Subcutaneous abdominal adipose tissue (tissue), 5 donors: Measurements from ENCODE around the gene TAOK2.
A peak's percentile ranks its signal among the peaks of the same experiment; 100 is the strongest.

Experiments
- H3K27ac ChIP-seq: one replicate; pipeline ENCODE4 v1.7.0; 2013; ENCODE audit warnings: low read depth, mild to moderate bottlenecking, inconsistent platforms, low read length, moderate library complexity
- H3K27me3 ChIP-seq, 5 donors: one replicate each; pipeline ENCODE4 v1.7.0; 2013; ENCODE audit warnings: low read length in 5 of 5, inconsistent platforms in 1 of 5; ENCODE audit not compliant: control insufficient read depth in 5 of 5, insufficient read depth in 4 of 5
- H3K36me3 ChIP-seq, 5 donors: one replicate each; pipeline ENCODE4 v1.7.0; 2013; ENCODE audit warnings: low read length in 5 of 5; ENCODE audit not compliant: control insufficient read depth in 5 of 5, insufficient read depth in 5 of 5
- H3K4me1 ChIP-seq, 5 donors: one replicate each; pipeline ENCODE4 v1.7.0; 2013; ENCODE audit warnings: low read length in 5 of 5, mild to moderate bottlenecking in 3 of 5, moderate library complexity in 1 of 5; ENCODE audit not compliant: control insufficient read depth in 5 of 5, insufficient read depth in 5 of 5
- H3K4me3 ChIP-seq, 5 donors: one replicate each; pipeline ENCODE4 v1.7.0; 2013; ENCODE audit warnings: low read length in 5 of 5, low read depth in 1 of 5
- H3K9ac ChIP-seq, 5 donors: one replicate each; pipeline ENCODE4 v1.7.0; 2013; ENCODE audit warnings: low read length in 5 of 5, mild to moderate bottlenecking in 4 of 5, moderate library complexity in 3 of 5
- H3K9me3 ChIP-seq, 5 donors: one replicate each; pipeline ENCODE4 v1.7.0; 2013; ENCODE audit warnings: low read length in 5 of 5; ENCODE audit not compliant: control insufficient read depth in 5 of 5
- donor health status: healthy.
- donor health status: healthy.
- donor health status: healthy.
- donor health status: healthy.
- donor health status: healthy.

TAOK2 gene

DNA sequence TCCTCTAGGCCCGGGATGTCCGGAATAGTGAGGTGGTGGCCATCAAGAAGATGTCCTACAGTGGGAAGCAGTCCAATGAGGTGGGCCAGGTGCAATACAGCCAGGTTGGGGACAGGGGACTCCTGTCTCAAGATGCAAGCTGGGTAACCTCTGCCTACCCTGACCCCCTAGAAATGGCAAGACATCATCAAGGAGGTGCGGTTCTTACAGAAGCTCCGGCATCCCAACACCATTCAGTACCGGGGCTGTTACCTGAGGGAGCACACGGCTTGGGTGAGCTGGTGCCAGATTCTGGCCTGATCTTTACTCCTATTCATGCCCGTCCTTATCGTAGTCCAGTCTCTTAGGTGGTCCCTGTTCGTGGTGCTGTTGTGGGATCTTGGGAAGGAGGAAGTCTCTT lies 4.4 kb downstream of the TAOK2 start:
- peak overlapping the region in 1 of 5 donors; percentile 86 for H3K9ac ChIP-seq
- peak overlapping the region in 4 of 5 donors; percentile 7 to 98 (median 88) for H3K4me3 ChIP-seq
- H3K27ac ChIP-seq = peak overlapping the region; percentile 71

DNA sequence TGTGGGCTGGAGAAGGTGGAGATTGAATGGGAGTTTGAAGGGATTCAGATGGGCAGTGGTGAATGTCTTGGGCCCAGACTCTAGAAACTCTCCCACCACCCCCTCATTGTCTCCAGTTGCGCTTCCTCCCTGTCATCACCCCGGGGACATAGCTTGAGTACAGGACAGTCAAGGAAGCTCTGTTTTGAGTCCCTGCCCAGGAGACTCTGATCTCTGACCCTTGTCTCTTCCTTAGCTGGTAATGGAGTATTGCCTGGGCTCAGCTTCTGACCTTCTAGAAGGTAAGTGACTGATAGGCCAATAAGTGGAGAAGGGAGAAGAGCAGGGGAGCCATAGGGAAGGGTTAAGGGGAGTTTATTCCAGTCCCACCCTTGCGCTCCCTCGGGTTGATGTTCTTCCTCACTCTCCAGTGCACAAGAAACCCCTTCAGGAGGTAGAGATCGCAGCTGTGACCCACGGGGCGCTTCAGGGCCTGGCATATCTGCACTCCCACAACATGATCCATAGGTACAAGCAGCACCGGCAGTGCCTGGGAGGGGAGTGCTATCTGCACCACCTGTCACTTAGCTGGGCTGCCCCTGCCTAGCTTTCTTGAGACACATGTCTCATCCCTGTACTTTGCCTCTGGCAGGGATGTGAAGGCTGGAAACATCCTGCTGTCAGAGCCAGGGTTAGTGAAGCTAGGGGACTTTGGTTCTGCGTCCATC lies 5.0 kb downstream of the TAOK2 start:
- Histone ChIP-seq H3K9me3 (no peaks in the 10 kb centered on the region), H3K4me1 (peaks cover 17 to 85% (median 35%) of the 10 kb centered on the region in 5 donors), H3K4me3 (peak overlapping the region in 4 of 5 donors; percentile 7 to 98 (median 88)), H3K27ac (peak overlapping the region; percentile 71), H3K36me3 (peaks cover 15 to 64% (median 59%) of the 10 kb centered on the region in 5 donors), H3K9ac (peak overlapping the region in 3 of 5 donors; percentile 10 to 86 (median 14)), H3K27me3 (no peaks in the 10 kb centered on the region)

More for the DNA sequence above, 4.4 kb downstream of the TAOK2 start:
- peaks cover 17 to 88% (median 38%) of the 10 kb centered on the region in 5 donors for H3K4me1 ChIP-seq
- no peaks in the 10 kb centered on the region for H3K9me3 ChIP-seq
- peaks cover 15 to 57% (median 53%) of the 10 kb centered on the region in 5 donors for H3K36me3 ChIP-seq
- H3K27me3 ChIP-seq = no peaks in the 10 kb centered on the region

DNA sequence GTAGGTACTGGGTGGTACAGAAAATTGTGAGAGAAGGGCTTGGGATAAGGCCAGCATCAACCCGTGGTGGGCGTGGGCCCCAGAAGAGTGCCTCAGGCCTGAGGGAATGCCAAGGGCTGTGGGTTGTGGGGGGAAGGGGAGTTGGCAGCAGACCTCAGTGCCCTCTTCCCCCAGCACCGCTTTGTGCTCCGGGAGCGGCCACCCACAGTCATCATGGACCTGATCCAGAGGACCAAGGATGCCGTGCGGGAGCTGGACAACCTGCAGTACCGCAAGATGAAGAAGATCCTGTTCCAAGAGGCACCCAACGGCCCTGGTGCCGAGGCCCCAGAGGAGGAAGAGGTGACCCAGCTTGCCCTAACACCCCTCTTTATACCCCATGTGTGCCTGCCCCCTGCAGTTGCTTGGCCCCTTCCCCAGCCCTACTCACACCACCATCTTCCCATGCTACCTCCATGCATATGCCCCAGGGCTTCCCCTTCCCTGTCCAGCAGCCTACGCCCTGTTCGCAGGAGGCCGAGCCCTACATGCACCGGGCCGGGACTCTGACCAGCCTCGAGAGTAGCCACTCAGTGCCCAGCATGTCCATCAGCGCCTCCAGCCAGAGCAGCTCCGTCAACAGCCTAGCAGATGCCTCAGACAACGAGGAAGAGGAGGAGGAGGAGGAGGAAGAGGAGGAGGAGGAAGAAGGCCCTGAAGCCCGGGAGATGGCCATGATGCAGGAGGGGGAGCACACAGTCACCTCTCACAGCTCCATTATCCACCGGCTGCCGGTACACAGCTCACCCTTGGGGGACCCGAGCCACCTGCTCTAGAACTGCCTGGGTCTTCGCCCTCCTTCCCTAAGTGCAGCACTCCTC lies 9.1 kb downstream of the TAOK2 start:
- H3K4me3 ChIP-seq = no peak overlapping the region
- H3K27me3 ChIP-seq = no peaks in the 10 kb centered on the region
- peak overlapping the region; percentile 9 for H3K27ac ChIP-seq

GRCh38 chr16:29983420-29984136 lies 9.9 kb downstream of the TAOK2 start:
- Histone ChIP-seq H3K27ac (no peak overlapping the region), H3K27me3 (no peaks in the 10 kb centered on the region), H3K9me3 (no peaks in the 10 kb centered on the region), H3K4me3 (no peak overlapping the region), H3K36me3 (peaks cover 18 to 100% (median 99%) of the 10 kb centered on the region in 5 donors), H3K4me1 (peaks cover 0 to 42% (median 6%) of the 10 kb centered on the region in 5 donors), H3K9ac (no peak overlapping the region)

More for the DNA sequence above, 9.1 kb downstream of the TAOK2 start:
- no peak overlapping the region for H3K9ac ChIP-seq
- peaks cover 18 to 100% (median 99%) of the 10 kb centered on the region in 5 donors for H3K36me3 ChIP-seq
- H3K9me3 ChIP-seq = no peaks in the 10 kb centered on the region
- peaks cover 0 to 50% (median 6%) of the 10 kb centered on the region in 5 donors for H3K4me1 ChIP-seq

- peaks cover 18 to 100% (median 99%) of the 10 kb centered on the region in 5 donors for H3K36me3 ChIP-seq
- H3K27ac ChIP-seq = no peak overlapping the region
- H3K9me3 ChIP-seq = no peaks in the 10 kb centered on the region
- no peak overlapping the region for H3K4me3 ChIP-seq
- H3K9ac ChIP-seq = no peak overlapping the region
- no peaks in the 10 kb centered on the region for H3K27me3 ChIP-seq
- peaks cover 0 to 35% (median 6%) of the 10 kb centered on the region in 5 donors for H3K4me1 ChIP-seq
Measured at GRCh38 chr16:29984137-29984763, 10.6 kb downstream of the TAOK2 start.

- peaks cover 16 to 100% (median 99%) of the 10 kb centered on the region in 5 donors for H3K36me3 ChIP-seq
- peaks cover 0 to 30% (median 6%) of the 10 kb centered on the region in 5 donors for H3K4me1 ChIP-seq
- H3K27ac ChIP-seq = no peak overlapping the region
- H3K4me3 ChIP-seq = no peak overlapping the region
- H3K9me3 ChIP-seq = no peaks in the 10 kb centered on the region
- no peaks in the 10 kb centered on the region for H3K27me3 ChIP-seq
- H3K9ac ChIP-seq = no peak overlapping the region
Measured at GRCh38 chr16:29984764-29985147, 11.1 kb downstream of the TAOK2 start.

DNA sequence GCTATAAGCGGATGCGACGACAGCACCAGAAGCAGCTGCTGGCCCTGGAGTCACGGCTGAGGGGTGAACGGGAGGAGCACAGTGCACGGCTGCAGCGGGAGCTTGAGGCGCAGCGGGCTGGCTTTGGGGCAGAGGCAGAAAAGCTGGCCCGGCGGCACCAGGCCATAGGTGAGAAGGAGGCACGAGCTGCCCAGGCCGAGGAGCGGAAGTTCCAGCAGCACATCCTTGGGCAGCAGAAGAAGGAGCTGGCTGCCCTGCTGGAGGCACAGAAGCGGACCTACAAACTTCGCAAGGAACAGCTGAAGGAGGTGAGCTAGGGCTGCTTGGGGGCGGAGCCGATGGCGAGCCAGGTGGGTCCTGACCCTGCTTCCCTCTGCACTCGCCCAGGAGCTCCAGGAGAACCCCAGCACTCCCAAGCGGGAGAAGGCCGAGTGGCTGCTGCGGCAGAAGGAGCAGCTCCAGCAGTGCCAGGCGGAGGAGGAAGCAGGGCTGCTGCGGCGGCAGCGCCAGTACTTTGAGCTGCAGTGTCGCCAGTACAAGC lies 11.7 kb downstream of the TAOK2 start:
- Histone ChIP-seq H3K27me3 (no peaks in the 10 kb centered on the region), H3K9ac (no peak overlapping the region), H3K4me1 (peaks cover 0 to 24% (median 3%) of the 10 kb centered on the region in 5 donors), H3K4me3 (no peak overlapping the region), H3K27ac (no peak overlapping the region), H3K36me3 (peaks cover 12 to 100% (median 98%) of the 10 kb centered on the region in 5 donors), H3K9me3 (no peaks in the 10 kb centered on the region)

DNA sequence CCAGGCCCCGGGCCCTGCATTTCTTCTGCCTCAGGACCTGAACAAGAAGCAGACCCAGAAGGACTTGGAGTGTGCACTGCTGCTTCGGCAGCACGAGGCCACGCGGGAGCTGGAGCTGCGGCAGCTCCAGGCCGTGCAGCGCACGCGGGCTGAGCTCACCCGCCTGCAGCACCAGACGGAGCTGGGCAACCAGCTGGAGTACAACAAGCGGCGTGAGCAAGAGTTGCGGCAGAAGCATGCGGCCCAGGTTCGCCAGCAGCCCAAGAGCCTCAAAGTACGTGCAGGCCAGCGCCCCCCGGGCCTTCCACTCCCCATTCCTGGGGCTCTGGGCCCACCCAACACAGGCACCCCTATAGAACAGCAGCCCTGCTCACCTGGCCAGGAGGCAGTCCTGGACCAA lies 12.6 kb downstream of the TAOK2 start:
- no peak overlapping the region for H3K9ac ChIP-seq
- H3K36me3 ChIP-seq = peaks cover 5 to 100% (median 99%) of the 10 kb centered on the region in 5 donors
- no peak overlapping the region for H3K4me3 ChIP-seq
- H3K27me3 ChIP-seq = no peaks in the 10 kb centered on the region
- peaks cover 0 to 20% (median 3%) of the 10 kb centered on the region in 5 donors for H3K4me1 ChIP-seq
- no peaks in the 10 kb centered on the region for H3K9me3 ChIP-seq
- H3K27ac ChIP-seq = no peak overlapping the region

DNA sequence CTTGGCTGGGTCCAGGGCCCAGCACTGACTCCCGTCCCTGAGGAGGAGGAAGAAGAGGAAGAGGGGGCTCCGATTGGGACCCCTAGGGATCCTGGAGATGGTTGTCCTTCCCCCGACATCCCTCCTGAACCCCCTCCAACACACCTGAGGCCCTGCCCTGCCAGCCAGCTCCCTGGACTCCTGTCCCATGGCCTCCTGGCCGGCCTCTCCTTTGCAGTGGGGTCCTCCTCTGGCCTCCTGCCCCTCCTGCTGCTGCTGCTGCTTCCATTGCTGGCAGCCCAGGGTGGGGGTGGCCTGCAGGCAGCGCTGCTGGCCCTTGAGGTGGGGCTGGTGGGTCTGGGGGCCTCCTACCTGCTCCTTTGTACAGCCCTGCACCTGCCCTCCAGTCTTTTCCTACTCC lies 13.3 kb downstream of the TAOK2 start:
- H3K27ac ChIP-seq = no peak overlapping the region
- no peak overlapping the region for H3K4me3 ChIP-seq
- peaks cover 3 to 100% (median 98%) of the 10 kb centered on the region in 5 donors for H3K36me3 ChIP-seq
- H3K9ac ChIP-seq = no peak overlapping the region
- no peaks in the 10 kb centered on the region for H3K27me3 ChIP-seq
- no peaks in the 10 kb centered on the region for H3K9me3 ChIP-seq
- H3K4me1 ChIP-seq = peaks cover 0 to 16% (median 5%) of the 10 kb centered on the region in 5 donors
